ENCODE measurements around the gene CCDC57. TPM values are rescaled to one million over a fixed set of nuclear protein-coding genes. Genes with fewer than 3 reads are reported as not detected.

Gene CCDC57
- total and polyA plus RNA-seq, 2 experiments from 2014 or later = 46.2 to 53.5 TPM

GRCh38 chr17:82171750-82172375 is 40.8 kb downstream of the CCDC57 start:
- no peaks in the 10 kb centered on the region for H3K27me3 ChIP-seq
- no peak for DNase-seq (ENCODE audit: low read depth in 1 of 2, low spot score in 1 of 2)
- no peak overlapping the region for H3K4me3 ChIP-seq
- peaks cover 17% of the 10 kb centered on the region for H3K4me1 ChIP-seq (ENCODE audit: low read depth)
- no peak for TF ChIP-seq CTCF (IDR thresholded peaks at IDR 0.05; ENCODE audit: low read depth, low read length)
- no peaks in the 10 kb centered on the region for H3K9me3 ChIP-seq (ENCODE audit: low read depth)
- H3K36me3 ChIP-seq = peaks cover 5% of the 10 kb centered on the region
- H3K27ac ChIP-seq = no peak overlapping the region

GRCh38 chr17:82170412-82170961 is 42.2 kb downstream of the CCDC57 start:
- Histone ChIP-seq H3K9me3 (ENCODE audit: low read depth) (no peaks in the 10 kb centered on the region), H3K4me1 (ENCODE audit: low read depth) (peaks cover 17% of the 10 kb centered on the region), H3K36me3 (peaks cover 10% of the 10 kb centered on the region), H3K27ac (no peak overlapping the region), H3K27me3 (no peaks in the 10 kb centered on the region), H3K4me3 (no peak overlapping the region)
- DNase-seq (ENCODE audit: low read depth in 1 of 2, low spot score in 1 of 2) = no peak
- TF ChIP-seq CTCF (IDR thresholded peaks at IDR 0.05; ENCODE audit: low read depth, low read length) = no peak

- Histone ChIP-seq H3K4me1 (ENCODE audit: low read depth) (peaks cover 4% of the 10 kb centered on the region), H3K36me3 (peaks cover 11% of the 10 kb centered on the region), H3K9me3 (ENCODE audit: low read depth) (no peaks in the 10 kb centered on the region), H3K4me3 (no peak overlapping the region), H3K27me3 (no peaks in the 10 kb centered on the region), H3K27ac (no peak overlapping the region)
- no peak for DNase-seq (ENCODE audit: low read depth in 1 of 2, low spot score in 1 of 2)
- TF ChIP-seq CTCF (IDR thresholded peaks at IDR 0.05; ENCODE audit: low read depth, low read length) = no peak
These were observed 44.1 kb downstream of the CCDC57 start for GRCh38 chr17:82168568-82168967.

GRCh38 chr17:82167028-82167427 is 45.6 kb downstream of the CCDC57 start:
- DNase-seq (ENCODE audit: low read depth in 1 of 2, low spot score in 1 of 2) = no peak
- TF ChIP-seq CTCF (IDR thresholded peaks at IDR 0.05; ENCODE audit: low read depth, low read length) = no peak
- no peaks in the 10 kb centered on the region for H3K4me1 ChIP-seq (ENCODE audit: low read depth)

GRCh38 chr17:82164853-82165252 is 47.8 kb downstream of the CCDC57 start:
- no peak for DNase-seq (ENCODE audit: low read depth in 1 of 2, low spot score in 1 of 2)
- TF ChIP-seq CTCF (IDR thresholded peaks at IDR 0.05; ENCODE audit: low read depth, low read length) = no peak
- H3K4me1 ChIP-seq (ENCODE audit: low read depth) = no peaks in the 10 kb centered on the region

More at GRCh38 chr17:82167028-82167427, 45.6 kb downstream of the CCDC57 start:
- no peak overlapping the region for H3K4me3 ChIP-seq
- H3K27ac ChIP-seq = no peak overlapping the region
- H3K27me3 ChIP-seq = no peaks in the 10 kb centered on the region
- H3K9me3 ChIP-seq (ENCODE audit: low read depth) = no peaks in the 10 kb centered on the region
- peaks cover 8% of the 10 kb centered on the region for H3K36me3 ChIP-seq

More at GRCh38 chr17:82164853-82165252, 47.8 kb downstream of the CCDC57 start:
- Histone ChIP-seq H3K9me3 (ENCODE audit: low read depth) (no peaks in the 10 kb centered on the region), H3K36me3 (peaks cover 8% of the 10 kb centered on the region), H3K27me3 (no peaks in the 10 kb centered on the region), H3K27ac (no peak overlapping the region), H3K4me3 (no peak overlapping the region)
